GM10248 (cell line): ENCODE data around the gene HNRNPC.
"Not testable (repeated sequence)": the region's sequence is repeated elsewhere in the genome, so short reads cannot be mapped to it uniquely, and the experiment has no call there.

ENCODE experiments used
- CTCF ChIA-PET: fragments of 300-600 bp; sonication (Branson Sonifier 250); formaldehyde crosslinking; extraction: SDS; loops from one replicate; lab custom pipeline; 2021; ENCODE audit warnings: antibody characterized with exemption; lab: Yijun Ruan, JAX
- POLR2A ChIA-PET: fragments of 350-650 bp; sonication (Branson Sonifier 250); formaldehyde crosslinking; extraction: SDS; loops from one replicate; lab custom pipeline; 2020; ENCODE audit warnings: antibody characterized with exemption; lab: Yijun Ruan, JAX
- DNase-seq: peaks from one replicate; pipeline ENCODE4 v3.0.0; 2012; ENCODE audit errors: extremely low spot score
- CTCF ChIP-seq: IDR thresholded peaks from 2 replicates; pipeline ENCODE4 v1.5.1; 2012; ENCODE audit warnings: mild to moderate bottlenecking, low read depth; ENCODE audit errors: extremely low read depth, missing control alignments, control extremely low read depth

HNRNPC gene

GRCh38 chr14:21299562-21300130 is 30.4 kb upstream of the HNRNPC start:
- DNase-seq = no peak
- ChIA-PET POLR2A (no interaction called here), CTCF (interaction anchor here (1.0 to 1.3 kb wide), 2 partner anchors 13 to 21 kb away, joined by 3 to 4 read pairs; no protein-coding TSS in a partner anchor)
- no peak for TF ChIP-seq CTCF

GRCh38 chr14:21298358-21298757 is 29.1 kb upstream of the HNRNPC start:
- TF ChIP-seq CTCF = no peak
- no peak for DNase-seq
- POLR2A ChIA-PET = interaction anchor here (1.2 kb wide), 1 partner anchor 31 kb away, joined by 7 read pairs; no protein-coding TSS in a partner anchor
- CTCF ChIA-PET = interaction anchor here (0.9 to 1.4 kb wide), 2 partner anchors 11 to 132 kb away, joined by 3 read pairs; no protein-coding TSS in a partner anchor

GRCh38 chr14:21294026-21294425 is 24.8 kb upstream of the HNRNPC start:
- DNase-seq, POLR2A ChIA-PET: not testable (repeated sequence)
- CTCF ChIA-PET = interaction anchor here (1.5 kb wide), 1 partner anchor 11 kb away, joined by 5 read pairs; no protein-coding TSS in a partner anchor

GRCh38 chr14:21287168-21287567 is 17.9 kb upstream of the HNRNPC start:
- ChIA-PET CTCF (interaction anchor here (1.0 to 1.4 kb wide), 2 partner anchors 11 to 13 kb away, joined by 3 to 4 read pairs; no protein-coding TSS in a partner anchor), POLR2A (no interaction called here)
- DNase-seq = no peak
- no peak for TF ChIP-seq CTCF

- DNase-seq, POLR2A ChIA-PET: not testable (repeated sequence)
- CTCF ChIA-PET = interaction anchor here (1.4 kb wide), 1 partner anchor 13 kb away, joined by 4 read pairs; no protein-coding TSS in a partner anchor
These were observed 17.3 kb upstream of the HNRNPC start for GRCh38 chr14:21286516-21286915.

GRCh38 chr14:21281917-21282316 is 12.7 kb upstream of the HNRNPC start:
- CTCF ChIA-PET = interaction anchor here (1.4 kb wide), 1 partner anchor 31 kb away, joined by 3 read pairs; no protein-coding TSS in a partner anchor
- POLR2A ChIA-PET, DNase-seq: not testable (repeated sequence)

- POLR2A ChIA-PET = no interaction called here
These were observed 10.5 kb upstream of the HNRNPC start, which contains the start of gene RPGRIP1 for GRCh38 chr14:21279783-21280182. RPGRIP1 (plus strand) TSS chr14:21280083; CDS start chr14:21287977, 7,894 bp downstream.

More at GRCh38 chr14:21279783-21280182, 10.5 kb upstream of the HNRNPC start, which contains the start of gene RPGRIP1:
- CTCF ChIA-PET = no interaction called here
- TF ChIP-seq CTCF = no peak
- DNase-seq = no peak
